Body of pancreas (tissue), 4 donors: ENCODE results near the gene DOCK4.

Experiments
- POLR2A ChIP-seq, 3 donors: fragments of 450-650 bp; IDR thresholded peaks; one replicate each; pipeline ENCODE4 v1.6.1; 2016; ENCODE audit warnings: antibody characterized with exemption in 3 of 3, mild to moderate bottlenecking in 2 of 3
- TF ChIP-seq, protein P1 (sequence below), 7 experiments: fragments of 450-650 bp in 4 of 7; fragments of 200-600 bp in 3 of 7; sonication (generic) in 3 of 7; IDR thresholded peaks; one replicate each; pipeline ENCODE4 v1.5.1; 2016 to 2019; ENCODE audit warnings: antibody characterized with exemption in 7 of 7

DNA sequence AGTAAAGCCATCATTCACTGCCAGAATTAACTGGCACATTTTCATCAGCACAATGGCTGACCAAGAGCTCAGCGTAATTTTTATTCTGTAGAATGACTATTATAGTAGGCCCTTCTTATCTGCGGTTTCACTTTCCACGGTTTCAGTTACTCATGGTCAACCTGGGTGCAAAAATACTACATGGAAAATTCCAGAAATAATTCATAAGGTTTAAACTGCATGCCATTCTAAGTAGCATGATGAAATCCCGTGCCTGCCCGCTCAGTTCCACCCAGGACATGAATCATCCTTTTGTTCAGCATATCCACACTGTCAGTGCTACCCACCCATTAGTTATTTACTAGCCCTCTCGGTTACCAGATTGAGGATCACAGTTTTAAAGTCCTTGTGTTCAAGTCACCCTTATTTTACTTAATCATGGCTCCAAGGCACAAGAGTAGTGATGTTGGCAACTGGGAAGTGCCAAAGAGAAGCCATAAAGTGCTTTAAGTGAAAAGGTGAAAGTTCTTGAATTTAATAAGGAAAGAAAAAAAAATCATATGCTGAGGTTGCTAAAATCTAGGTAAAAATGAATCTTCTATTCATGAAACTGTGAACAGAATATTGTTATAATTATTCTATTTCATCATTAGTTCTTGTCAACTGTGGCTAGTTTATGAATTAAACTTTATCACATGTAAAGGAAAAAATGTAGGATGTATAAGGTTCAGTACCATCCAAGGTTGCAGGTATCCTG lies 204.9 kb downstream of the DOCK4 start:
- TF ChIP-seq POLR2A (IDR thresholded peaks at IDR 0.05) = no peak
- TF ChIP-seq, protein P1, sequence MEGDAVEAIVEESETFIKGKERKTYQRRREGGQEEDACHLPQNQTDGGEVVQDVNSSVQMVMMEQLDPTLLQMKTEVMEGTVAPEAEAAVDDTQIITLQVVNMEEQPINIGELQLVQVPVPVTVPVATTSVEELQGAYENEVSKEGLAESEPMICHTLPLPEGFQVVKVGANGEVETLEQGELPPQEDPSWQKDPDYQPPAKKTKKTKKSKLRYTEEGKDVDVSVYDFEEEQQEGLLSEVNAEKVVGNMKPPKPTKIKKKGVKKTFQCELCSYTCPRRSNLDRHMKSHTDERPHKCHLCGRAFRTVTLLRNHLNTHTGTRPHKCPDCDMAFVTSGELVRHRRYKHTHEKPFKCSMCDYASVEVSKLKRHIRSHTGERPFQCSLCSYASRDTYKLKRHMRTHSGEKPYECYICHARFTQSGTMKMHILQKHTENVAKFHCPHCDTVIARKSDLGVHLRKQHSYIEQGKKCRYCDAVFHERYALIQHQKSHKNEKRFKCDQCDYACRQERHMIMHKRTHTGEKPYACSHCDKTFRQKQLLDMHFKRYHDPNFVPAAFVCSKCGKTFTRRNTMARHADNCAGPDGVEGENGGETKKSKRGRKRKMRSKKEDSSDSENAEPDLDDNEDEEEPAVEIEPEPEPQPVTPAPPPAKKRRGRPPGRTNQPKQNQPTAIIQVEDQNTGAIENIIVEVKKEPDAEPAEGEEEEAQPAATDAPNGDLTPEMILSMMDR (IDR thresholded peaks at IDR 0.05) = no peak
